ENCODE results near the gene FRAT1.

Gene FRAT1

DNA sequence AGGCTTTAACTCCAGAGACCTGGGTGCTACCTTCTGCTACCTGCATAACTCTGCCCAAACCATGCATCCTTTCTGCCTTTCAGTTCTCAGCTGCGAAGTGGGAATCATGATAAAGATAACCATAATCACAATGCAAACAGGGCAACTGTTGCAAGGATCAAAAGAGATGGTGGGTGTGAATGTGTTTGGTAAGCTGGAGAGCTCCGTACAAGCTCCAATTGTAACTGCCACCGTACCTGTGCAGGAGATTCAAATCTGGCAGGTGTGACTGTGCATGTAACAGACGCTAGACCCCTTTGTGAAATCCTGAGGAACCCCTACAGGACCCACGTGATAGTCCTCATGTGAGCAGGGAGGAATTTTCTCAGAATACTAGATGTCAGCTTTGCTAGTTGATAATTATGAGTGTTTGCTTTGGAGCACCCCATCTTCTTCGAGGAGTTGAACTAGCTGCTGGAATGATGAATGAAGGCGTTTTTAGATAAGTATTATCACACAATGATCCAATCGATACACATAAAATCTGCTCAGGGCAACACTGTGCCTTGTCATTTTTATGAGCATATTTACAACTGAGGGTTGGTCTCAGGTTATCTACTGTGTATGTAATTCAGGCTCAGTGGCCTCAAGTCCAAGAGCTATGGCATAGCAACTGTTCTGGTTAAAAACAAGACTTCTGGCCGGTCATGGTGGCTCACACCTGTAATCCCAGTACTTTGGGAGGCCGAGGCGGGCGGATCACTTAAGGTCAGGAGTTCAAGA is 30.9 kb downstream of the FRAT1 start:
- Histone ChIP-seq H3K4me3 (ENCODE audit: insufficient read depth, low read depth, low read length, poor library complexity, severe bottlenecking) (no peak overlapping the region), H3K36me3 (ENCODE audit: control insufficient read depth, insufficient read depth, low read length) (no peaks in the 10 kb centered on the region), H3K27ac (ENCODE audit: insufficient read depth, low read length, poor library complexity, severe bottlenecking) (no peak overlapping the region), H3K4me1 (ENCODE audit: control insufficient read depth, insufficient read depth, low read length, poor library complexity, severe bottlenecking) (no peaks in the 10 kb centered on the region), H3K27me3 (replicated peaks; ENCODE audit: control insufficient read depth, insufficient read depth, low read length, poor library complexity, severe bottlenecking) (no peaks in the 10 kb centered on the region), H3K9me3 (ENCODE audit: control insufficient read depth, low read length) (no peaks in the 10 kb centered on the region)
- DNase-seq = no peak

GRCh38 chr10:97353945-97354344 is 34.9 kb downstream of the FRAT1 start:
- no peak overlapping the region for H3K4me3 ChIP-seq (ENCODE audit: insufficient read depth, low read depth, low read length, poor library complexity, severe bottlenecking)
- H3K27me3 ChIP-seq (replicated peaks; ENCODE audit: control insufficient read depth, insufficient read depth, low read length, poor library complexity, severe bottlenecking) = no peaks in the 10 kb centered on the region
- no peak for DNase-seq
- no peaks in the 10 kb centered on the region for H3K4me1 ChIP-seq (ENCODE audit: control insufficient read depth, insufficient read depth, low read length, poor library complexity, severe bottlenecking)
- no peaks in the 10 kb centered on the region for H3K9me3 ChIP-seq (ENCODE audit: control insufficient read depth, low read length)
- peaks cover 16% of the 10 kb centered on the region for H3K36me3 ChIP-seq (ENCODE audit: control insufficient read depth, insufficient read depth, low read length)
- H3K27ac ChIP-seq (ENCODE audit: insufficient read depth, low read length, poor library complexity, severe bottlenecking) = no peak overlapping the region

DNA sequence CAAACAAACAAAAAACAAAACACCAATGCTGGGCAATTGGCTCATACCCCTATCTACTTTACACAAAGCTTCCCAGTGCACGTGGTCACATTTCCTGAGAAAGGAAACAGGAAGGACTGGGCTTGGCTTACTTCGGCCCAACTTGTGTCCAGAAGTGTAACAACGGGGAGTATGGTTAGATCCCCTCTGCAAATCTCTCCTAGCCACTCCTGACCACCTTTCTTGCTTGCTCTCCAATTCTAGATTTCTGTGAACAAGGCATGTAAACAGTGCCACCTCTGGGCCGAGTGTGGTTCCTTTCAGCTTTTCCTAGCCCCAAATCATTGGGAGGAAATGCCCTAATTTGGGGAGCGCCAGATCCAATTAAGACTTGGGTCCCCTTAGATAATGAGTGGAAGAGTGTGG is 36.5 kb downstream of the FRAT1 start:
- no peaks in the 10 kb centered on the region for H3K4me1 ChIP-seq (ENCODE audit: control insufficient read depth, insufficient read depth, low read length, poor library complexity, severe bottlenecking)
- no peak for DNase-seq
- no peak overlapping the region for H3K4me3 ChIP-seq (ENCODE audit: insufficient read depth, low read depth, low read length, poor library complexity, severe bottlenecking)
- H3K27ac ChIP-seq (ENCODE audit: insufficient read depth, low read length, poor library complexity, severe bottlenecking) = no peak overlapping the region
- no peaks in the 10 kb centered on the region for H3K27me3 ChIP-seq (replicated peaks; ENCODE audit: control insufficient read depth, insufficient read depth, low read length, poor library complexity, severe bottlenecking)
- H3K36me3 ChIP-seq (ENCODE audit: control insufficient read depth, insufficient read depth, low read length) = peaks cover 21% of the 10 kb centered on the region
- no peaks in the 10 kb centered on the region for H3K9me3 ChIP-seq (ENCODE audit: control insufficient read depth, low read length)

DNA sequence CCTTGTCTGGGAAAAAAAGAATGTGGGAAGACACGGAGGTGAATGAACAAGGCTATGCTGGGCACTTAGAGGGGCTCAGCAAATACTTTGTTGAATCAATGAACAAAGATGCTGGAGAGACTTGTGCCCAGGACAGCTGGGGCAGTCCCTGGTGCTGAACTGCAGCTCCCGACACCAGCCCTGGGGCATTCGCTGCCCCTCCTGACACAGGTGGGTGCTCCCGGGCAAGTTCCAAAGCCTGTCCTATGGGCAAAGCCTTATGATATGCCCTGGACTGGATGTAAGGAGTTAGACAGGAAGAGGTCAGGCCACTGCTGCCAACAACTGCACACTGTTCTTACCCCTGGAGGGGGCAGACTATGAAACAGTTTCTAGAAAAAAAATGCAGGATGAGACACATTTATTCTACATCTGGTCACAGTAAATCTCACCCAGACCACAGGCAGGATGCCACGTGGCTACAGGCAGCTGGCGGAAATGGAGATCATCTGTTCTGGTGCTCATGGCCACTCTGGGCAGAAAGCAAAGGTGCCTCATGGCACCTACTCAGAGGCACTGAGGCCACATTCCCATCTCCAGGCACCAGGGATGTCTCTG is 37.3 kb downstream of the FRAT1 start:
- no peaks in the 10 kb centered on the region for H3K4me1 ChIP-seq (ENCODE audit: control insufficient read depth, insufficient read depth, low read length, poor library complexity, severe bottlenecking)
- no peak overlapping the region for H3K4me3 ChIP-seq (ENCODE audit: insufficient read depth, low read depth, low read length, poor library complexity, severe bottlenecking)
- no peak for DNase-seq
- no peaks in the 10 kb centered on the region for H3K9me3 ChIP-seq (ENCODE audit: control insufficient read depth, low read length)
- no peak overlapping the region for H3K27ac ChIP-seq (ENCODE audit: insufficient read depth, low read length, poor library complexity, severe bottlenecking)
- no peaks in the 10 kb centered on the region for H3K27me3 ChIP-seq (replicated peaks; ENCODE audit: control insufficient read depth, insufficient read depth, low read length, poor library complexity, severe bottlenecking)
- H3K36me3 ChIP-seq (ENCODE audit: control insufficient read depth, insufficient read depth, low read length) = peaks cover 21% of the 10 kb centered on the region

- H3K9me3 ChIP-seq (ENCODE audit: control insufficient read depth, low read length) = no peaks in the 10 kb centered on the region
- H3K27ac ChIP-seq (ENCODE audit: insufficient read depth, low read length, poor library complexity, severe bottlenecking) = no peak overlapping the region
- peaks cover 21% of the 10 kb centered on the region for H3K36me3 ChIP-seq (ENCODE audit: control insufficient read depth, insufficient read depth, low read length)
- no peaks in the 10 kb centered on the region for H3K4me1 ChIP-seq (ENCODE audit: control insufficient read depth, insufficient read depth, low read length, poor library complexity, severe bottlenecking)
- DNase-seq = no peak
- no peaks in the 10 kb centered on the region for H3K27me3 ChIP-seq (replicated peaks; ENCODE audit: control insufficient read depth, insufficient read depth, low read length, poor library complexity, severe bottlenecking)
- H3K4me3 ChIP-seq (ENCODE audit: insufficient read depth, low read depth, low read length, poor library complexity, severe bottlenecking) = no peak overlapping the region
These were observed 37.8 kb downstream of the FRAT1 start for GRCh38 chr10:97356918-97357317.

GRCh38 chr10:97358349-97358748 is 39.3 kb downstream of the FRAT1 start:
- no peak for DNase-seq
- Histone ChIP-seq H3K4me1 (ENCODE audit: control insufficient read depth, insufficient read depth, low read length, poor library complexity, severe bottlenecking) (no peaks in the 10 kb centered on the region), H3K36me3 (ENCODE audit: control insufficient read depth, insufficient read depth, low read length) (peaks cover 23% of the 10 kb centered on the region), H3K27me3 (replicated peaks; ENCODE audit: control insufficient read depth, insufficient read depth, low read length, poor library complexity, severe bottlenecking) (no peaks in the 10 kb centered on the region), H3K9me3 (ENCODE audit: control insufficient read depth, low read length) (no peaks in the 10 kb centered on the region), H3K27ac (ENCODE audit: insufficient read depth, low read length, poor library complexity, severe bottlenecking) (no peak overlapping the region), H3K4me3 (ENCODE audit: insufficient read depth, low read depth, low read length, poor library complexity, severe bottlenecking) (no peak overlapping the region)

DNA sequence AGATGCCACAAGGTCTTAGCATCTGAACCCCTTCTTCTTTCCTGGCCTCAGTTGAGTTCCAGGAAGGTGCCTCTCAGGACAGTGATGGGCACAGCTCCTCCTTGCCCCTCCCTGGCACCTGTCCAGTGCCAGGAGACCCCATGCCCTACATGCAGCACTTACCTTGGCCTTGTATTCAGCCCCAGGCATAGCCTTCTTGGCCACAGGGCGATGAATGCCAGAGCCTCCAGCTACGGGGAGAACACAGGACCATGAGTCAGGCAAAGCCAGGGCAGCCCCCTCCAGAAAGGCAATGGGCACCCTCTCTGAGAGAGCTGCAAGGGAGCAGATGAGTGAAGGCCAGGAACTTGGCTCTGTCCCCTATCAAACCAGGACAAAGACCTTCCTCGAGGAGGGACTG is 39.7 kb downstream of the FRAT1 start:
- Histone ChIP-seq H3K36me3 (ENCODE audit: control insufficient read depth, insufficient read depth, low read length) (peaks cover 23% of the 10 kb centered on the region), H3K4me3 (ENCODE audit: insufficient read depth, low read depth, low read length, poor library complexity, severe bottlenecking) (no peak overlapping the region), H3K4me1 (ENCODE audit: control insufficient read depth, insufficient read depth, low read length, poor library complexity, severe bottlenecking) (no peaks in the 10 kb centered on the region), H3K9me3 (ENCODE audit: control insufficient read depth, low read length) (no peaks in the 10 kb centered on the region), H3K27ac (ENCODE audit: insufficient read depth, low read length, poor library complexity, severe bottlenecking) (no peak overlapping the region), H3K27me3 (replicated peaks; ENCODE audit: control insufficient read depth, insufficient read depth, low read length, poor library complexity, severe bottlenecking) (no peaks in the 10 kb centered on the region)
- DNase-seq = no peak

DNA sequence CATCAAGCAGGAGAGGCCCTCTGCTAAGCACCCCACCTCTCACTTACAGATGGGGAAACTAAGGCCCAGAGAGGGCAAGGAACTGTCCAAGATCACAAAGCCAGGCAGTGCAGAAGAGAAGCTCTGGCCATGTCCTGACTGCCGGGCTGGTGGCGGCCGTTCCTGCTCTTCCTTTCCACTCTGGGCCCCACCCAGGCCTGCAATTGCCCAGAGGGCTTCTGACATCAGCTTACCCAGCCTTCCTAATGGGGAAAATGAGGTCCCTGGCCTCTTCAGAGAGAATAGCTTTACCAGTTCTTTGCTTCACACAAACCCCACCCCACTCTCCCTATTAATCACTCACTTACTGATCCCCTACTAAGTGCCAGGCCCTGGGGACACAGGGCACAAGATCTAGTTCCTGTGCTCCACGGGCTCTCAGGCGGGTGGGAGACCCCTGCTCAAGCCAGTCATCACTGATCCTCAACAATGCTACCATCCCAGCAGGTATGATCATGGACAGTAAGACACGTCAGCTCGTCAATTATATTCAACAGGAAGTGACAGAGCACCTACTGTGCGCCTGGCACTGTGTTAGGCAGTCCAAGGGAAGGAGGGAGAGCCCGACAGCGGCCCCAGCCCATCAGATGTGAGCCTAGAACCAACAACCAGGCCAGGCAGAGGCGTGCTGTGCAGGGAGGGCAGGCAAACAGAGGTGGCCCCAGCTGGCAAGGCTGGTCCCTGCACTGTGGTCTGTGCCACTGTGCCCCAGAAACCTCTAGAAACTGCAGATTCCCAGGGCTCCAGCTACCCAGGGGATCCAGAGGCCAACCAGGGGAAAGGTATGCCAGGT is 41.9 kb downstream of the FRAT1 start:
- Histone ChIP-seq H3K36me3 (ENCODE audit: control insufficient read depth, insufficient read depth, low read length) (peaks cover 25% of the 10 kb centered on the region), H3K9me3 (ENCODE audit: control insufficient read depth, low read length) (no peaks in the 10 kb centered on the region), H3K4me3 (ENCODE audit: insufficient read depth, low read depth, low read length, poor library complexity, severe bottlenecking) (no peak overlapping the region), H3K27ac (ENCODE audit: insufficient read depth, low read length, poor library complexity, severe bottlenecking) (no peak overlapping the region), H3K27me3 (replicated peaks; ENCODE audit: control insufficient read depth, insufficient read depth, low read length, poor library complexity, severe bottlenecking) (no peaks in the 10 kb centered on the region), H3K4me1 (ENCODE audit: control insufficient read depth, insufficient read depth, low read length, poor library complexity, severe bottlenecking) (no peaks in the 10 kb centered on the region)
- no peak for DNase-seq

- Histone ChIP-seq H3K4me3 (ENCODE audit: insufficient read depth, low read depth, low read length, poor library complexity, severe bottlenecking) (no peak overlapping the region), H3K4me1 (ENCODE audit: control insufficient read depth, insufficient read depth, low read length, poor library complexity, severe bottlenecking) (no peaks in the 10 kb centered on the region), H3K27me3 (replicated peaks; ENCODE audit: control insufficient read depth, insufficient read depth, low read length, poor library complexity, severe bottlenecking) (no peaks in the 10 kb centered on the region), H3K36me3 (ENCODE audit: control insufficient read depth, insufficient read depth, low read length) (peaks cover 28% of the 10 kb centered on the region), H3K9me3 (ENCODE audit: control insufficient read depth, low read length) (no peaks in the 10 kb centered on the region), H3K27ac (ENCODE audit: insufficient read depth, low read length, poor library complexity, severe bottlenecking) (no peak overlapping the region)
- DNase-seq = no peak
These were observed 42.4 kb downstream of the FRAT1 start for GRCh38 chr10:97361537-97361901.
